Activated CD4-positive, alpha-beta memory T cell treated with anti-CD3 and anti-CD28 coated beads for 36 hours (primary cell): ENCODE measurements around the gene ARF1. TPM values are rescaled to one million over a fixed set of nuclear protein-coding genes. Genes with fewer than 3 reads are reported as not detected.
A peak's percentile ranks its signal among the peaks of the same experiment; 100 is the strongest.

ENCODE experiments used
- CTCF ChIA-PET: fragments of 350-600 bp; sonication (Branson Sonifier 250); formaldehyde crosslinking; loops from one replicate; lab custom pipeline; 2021; ENCODE audit warnings: antibody characterized with exemption, inconsistent platforms; lab: Charles Lee
- POLR2A ChIA-PET: fragments of 350-600 bp; sonication (Branson Sonifier 250); formaldehyde crosslinking; loops from one replicate; lab custom pipeline; 2021; ENCODE audit warnings: antibody characterized with exemption; lab: Charles Lee
- DNase-seq: peaks from one replicate; pipeline ENCODE4 v3.0.0-alpha.2; 2020
- H3K27ac Mint-ChIP-seq: one replicate; pipeline ENCODE4 v1.8.0; 2021; ENCODE audit warnings: mixed read lengths
- H3K27me3 Mint-ChIP-seq: one replicate; pipeline ENCODE4 v1.8.0; 2021; ENCODE audit warnings: mixed read lengths
- H3K36me3 Mint-ChIP-seq: one replicate; pipeline ENCODE4 v1.8.0; 2021; ENCODE audit warnings: mixed read lengths
- H3K4me1 Mint-ChIP-seq: one replicate; pipeline ENCODE4 v1.8.0; 2021; ENCODE audit warnings: low read depth, mixed read lengths
- H3K4me3 Mint-ChIP-seq: one replicate; pipeline ENCODE4 v1.8.0; 2021; ENCODE audit warnings: mild to moderate bottlenecking, mixed read lengths
- H3K9me3 Mint-ChIP-seq: one replicate; pipeline ENCODE4 v1.8.0; 2021; ENCODE audit warnings: mixed read lengths
- intact Hi-C: fragments of 100-400 bp; cut with micrococcal nuclease; formaldehyde crosslinking; loops from one replicate; pipeline ENCODE4 v1.15.1; 2023
- total RNA-seq, 2 experiments: library from RNA; stranded (reverse); gene quantifications; one replicate each; pipeline ENCODE4 v1.2.3, GENCODE V29; 2021

The ARF1 gene
- total RNA-seq, 2 experiments from 2014 or later, result 346 to 355 TPM

GRCh38 chr1:228058949-228059633 lies 23.4 kb upstream of the ARF1 start:
- intact Hi-C loops, result no loop called here
- Mint-ChIP-seq H3K36me3 (no peaks in the 10 kb centered on the region), H3K27ac (no peak overlapping the region), H3K9me3 (peaks cover 2% of the 10 kb centered on the region), H3K4me1 (peaks cover 12% of the 10 kb centered on the region), H3K4me3 (no peak overlapping the region), H3K27me3 (peaks cover 26% of the 10 kb centered on the region)
- POLR2A ChIA-PET, result no interaction called here
- peak; percentile 49 for DNase-seq
- CTCF ChIA-PET, result interaction anchor here (1.5 kb wide), 1 partner anchor 55 kb away, joined by 3 read pairs; no protein-coding TSS in a partner anchor

- no peaks in the 10 kb centered on the region for H3K9me3 Mint-ChIP-seq
- no peaks in the 10 kb centered on the region for H3K36me3 Mint-ChIP-seq
- intact Hi-C loops, result no loop called here
- H3K27ac Mint-ChIP-seq, result no peak overlapping the region
- H3K4me1 Mint-ChIP-seq, result peaks cover 12% of the 10 kb centered on the region
- ChIA-PET POLR2A (no interaction called here), CTCF (interaction anchor here (1.5 kb wide), 1 partner anchor 56 kb away, joined by 3 read pairs; no protein-coding TSS in a partner anchor)
- peak; percentile 85 for DNase-seq
- peak overlapping the region; percentile 53 for H3K4me3 Mint-ChIP-seq
- peaks cover 24% of the 10 kb centered on the region for H3K27me3 Mint-ChIP-seq
Measured at GRCh38 chr1:228059634-228060457, 22.7 kb upstream of the ARF1 start.

GRCh38 chr1:228060458-228061190 lies 21.9 kb upstream of the ARF1 start:
- no peaks in the 10 kb centered on the region for H3K9me3 Mint-ChIP-seq
- no peaks in the 10 kb centered on the region for H3K36me3 Mint-ChIP-seq
- no peak overlapping the region for H3K4me3 Mint-ChIP-seq
- H3K27me3 Mint-ChIP-seq, result peaks cover 22% of the 10 kb centered on the region
- H3K27ac Mint-ChIP-seq, result no peak overlapping the region
- POLR2A ChIA-PET, result no interaction called here
- peaks cover 12% of the 10 kb centered on the region for H3K4me1 Mint-ChIP-seq
- DNase-seq, result no peak
- CTCF ChIA-PET, result interaction anchor here (1.5 kb wide), 1 partner anchor 56 kb away, joined by 3 read pairs; no protein-coding TSS in a partner anchor
- intact Hi-C loops, result no loop called here

GRCh38 chr1:228061411-228062084 lies 21.0 kb upstream of the ARF1 start:
- Mint-ChIP-seq H3K36me3 (no peaks in the 10 kb centered on the region), H3K9me3 (no peaks in the 10 kb centered on the region), H3K27ac (no peak overlapping the region), H3K4me1 (peaks cover 12% of the 10 kb centered on the region), H3K4me3 (no peak overlapping the region), H3K27me3 (peaks cover 27% of the 10 kb centered on the region)
- intact Hi-C loops, result no loop called here
- no peak for DNase-seq
- ChIA-PET CTCF (no interaction called here), POLR2A (no interaction called here)

- H3K9me3 Mint-ChIP-seq, result no peaks in the 10 kb centered on the region
- peaks cover 29% of the 10 kb centered on the region for H3K27me3 Mint-ChIP-seq
- POLR2A ChIA-PET, result no interaction called here
- DNase-seq, result no peak
- no peak overlapping the region for H3K27ac Mint-ChIP-seq
- H3K36me3 Mint-ChIP-seq, result no peaks in the 10 kb centered on the region
- CTCF ChIA-PET, result no interaction called here
- peaks cover 12% of the 10 kb centered on the region for H3K4me1 Mint-ChIP-seq
- intact Hi-C loops, result no loop called here
- H3K4me3 Mint-ChIP-seq, result no peak overlapping the region
Measured at GRCh38 chr1:228062085-228062791, 20.3 kb upstream of the ARF1 start.

- H3K9me3 Mint-ChIP-seq, result no peaks in the 10 kb centered on the region
- CTCF ChIA-PET, result no interaction called here
- POLR2A ChIA-PET, result no interaction called here
- DNase-seq, result no peak
- no peak overlapping the region for H3K27ac Mint-ChIP-seq
- H3K4me1 Mint-ChIP-seq, result peaks cover 12% of the 10 kb centered on the region
- intact Hi-C loops, result no loop called here
- no peak overlapping the region for H3K4me3 Mint-ChIP-seq
- no peaks in the 10 kb centered on the region for H3K36me3 Mint-ChIP-seq
- peaks cover 29% of the 10 kb centered on the region for H3K27me3 Mint-ChIP-seq
Measured at GRCh38 chr1:228062812-228063211, 19.7 kb upstream of the ARF1 start.

- ChIA-PET CTCF (no interaction called here), POLR2A (no interaction called here)
- H3K27ac Mint-ChIP-seq, result no peak overlapping the region
- H3K36me3 Mint-ChIP-seq, result no peaks in the 10 kb centered on the region
- DNase-seq, result no peak
- no peaks in the 10 kb centered on the region for H3K9me3 Mint-ChIP-seq
- peaks cover 12% of the 10 kb centered on the region for H3K4me1 Mint-ChIP-seq
- no peak overlapping the region for H3K4me3 Mint-ChIP-seq
- intact Hi-C loops, result no loop called here
- H3K27me3 Mint-ChIP-seq, result peaks cover 24% of the 10 kb centered on the region
Measured at GRCh38 chr1:228063251-228064191, 19.0 kb upstream of the ARF1 start.

- Mint-ChIP-seq H3K27me3 (peaks cover 23% of the 10 kb centered on the region), H3K4me3 (no peak overlapping the region), H3K36me3 (no peaks in the 10 kb centered on the region), H3K9me3 (no peaks in the 10 kb centered on the region), H3K4me1 (peaks cover 12% of the 10 kb centered on the region), H3K27ac (no peak overlapping the region)
- no peak for DNase-seq
- ChIA-PET CTCF (no interaction called here), POLR2A (no interaction called here)
- intact Hi-C loops, result no loop called here
Measured at GRCh38 chr1:228064296-228064695, 18.2 kb upstream of the ARF1 start.

GRCh38 chr1:228064741-228065542 lies 17.6 kb upstream of the ARF1 start:
- ChIA-PET CTCF (no interaction called here), POLR2A (no interaction called here)
- no peaks in the 10 kb centered on the region for H3K9me3 Mint-ChIP-seq
- no peak for DNase-seq
- no peak overlapping the region for H3K27ac Mint-ChIP-seq
- intact Hi-C loops, result no loop called here
- no peaks in the 10 kb centered on the region for H3K36me3 Mint-ChIP-seq
- H3K4me3 Mint-ChIP-seq, result no peak overlapping the region
- H3K4me1 Mint-ChIP-seq, result peaks cover 8% of the 10 kb centered on the region
- H3K27me3 Mint-ChIP-seq, result peaks cover 21% of the 10 kb centered on the region
